NCI-H345 treated with DMSO at 0.1 percent for 48 hours (cell line): ENCODE results near the gene TBX5.
A peak's percentile ranks its signal among the peaks of the same experiment; 100 is the strongest.
"Not testable (repeated sequence)": the region's sequence is repeated elsewhere in the genome, so short reads cannot be mapped to it uniquely, and the experiment has no call there.

Source experiments
- DNase-seq: peaks from one replicate; lab custom pipeline; 2025; ENCODE audit not compliant: unreplicated experiment; lab: John Stamatoyannopoulos, UW

TBX5 gene

DNA sequence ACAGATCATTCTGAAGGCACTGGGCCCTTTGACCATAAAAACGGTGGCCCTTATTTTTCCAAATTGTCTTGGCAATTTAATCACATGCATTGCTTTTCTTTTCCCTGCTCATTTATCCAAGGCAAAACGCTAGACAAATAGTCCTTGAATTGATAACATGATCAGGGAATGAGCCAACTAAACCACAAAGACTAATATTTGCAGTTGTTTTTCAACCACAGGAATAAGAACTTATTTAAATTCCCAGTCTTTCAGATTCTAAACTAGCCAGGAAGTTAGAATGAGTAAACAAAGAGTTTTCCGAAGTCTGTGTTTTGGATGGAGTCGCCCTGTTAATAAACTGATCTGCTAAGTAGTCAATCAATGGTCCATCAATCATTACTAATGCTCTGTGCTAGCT is 14.9 kb downstream of the TBX5 start:
- DNase-seq, result no peak

- no peak for DNase-seq
Measured at GRCh38 chr12:114384739-114385138, 21.2 kb downstream of the TBX5 start.

DNA sequence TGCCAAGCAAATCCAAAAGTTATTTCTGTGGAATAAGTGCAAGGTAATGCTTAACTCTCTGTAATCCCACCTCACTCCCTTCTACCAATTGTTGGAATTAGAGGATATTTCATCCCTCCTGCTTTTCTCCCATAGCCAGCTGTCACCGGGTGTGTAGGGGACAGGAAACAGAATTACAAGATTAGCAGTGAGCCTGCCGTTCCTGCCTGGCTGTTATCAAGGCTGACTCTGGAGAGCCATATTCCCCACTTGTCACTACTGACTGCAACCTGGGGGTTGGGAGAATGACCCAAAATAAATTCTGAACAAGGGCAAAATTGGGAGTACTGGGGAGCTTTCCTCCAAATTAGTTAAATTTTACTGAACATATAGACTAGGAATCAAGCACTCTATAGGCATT is 24.8 kb downstream of the TBX5 start:
- no peak for DNase-seq

- DNase-seq, result no peak
Measured at GRCh38 chr12:114371733-114372132, 34.2 kb downstream of the TBX5 start.

DNA sequence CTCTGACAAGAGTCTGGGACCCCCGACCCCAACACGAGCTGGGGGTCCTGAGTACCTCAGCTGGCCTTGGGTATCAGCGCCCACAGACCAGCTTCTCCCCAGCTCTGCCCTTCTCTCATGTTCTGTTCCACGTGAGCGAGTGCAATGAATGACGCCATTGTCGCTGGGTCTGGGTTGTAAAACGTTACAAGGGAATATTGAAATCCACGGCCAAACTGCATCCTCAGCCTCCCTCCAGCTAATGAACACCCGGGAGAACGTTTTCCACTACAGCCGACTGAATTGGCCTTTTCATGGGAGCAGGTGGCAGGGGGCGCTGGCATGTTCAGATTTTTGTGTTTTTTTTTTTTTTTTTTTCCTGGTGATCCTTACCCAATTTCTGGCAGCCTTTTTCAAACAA is 34.7 kb downstream of the TBX5 start:
- DNase-seq, result no peak

GRCh38 chr12:114368685-114369452 is 37.1 kb downstream of the TBX5 start:
- no peak for DNase-seq

- no peak for DNase-seq
Measured at GRCh38 chr12:114361992-114362391, 44.0 kb downstream of the TBX5 start.

DNA sequence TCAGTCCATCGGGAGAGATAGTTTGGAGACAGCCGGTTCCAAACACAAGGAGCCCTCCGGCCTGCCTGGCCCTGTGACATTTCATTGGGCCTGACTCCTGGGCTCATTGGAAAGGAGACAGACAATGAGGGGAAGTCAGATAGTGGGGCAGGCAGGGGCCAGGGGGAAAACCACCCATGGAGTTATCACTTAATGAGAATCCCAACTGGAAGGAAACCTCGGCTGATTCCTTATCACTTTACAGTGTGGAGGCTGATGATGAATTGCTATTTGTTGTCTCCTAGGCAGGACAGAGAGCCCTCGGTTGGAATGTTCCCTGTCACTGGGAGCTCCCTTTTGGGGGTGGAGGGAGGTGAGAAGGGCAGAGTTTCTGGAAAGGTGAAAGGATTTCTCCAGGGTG is 44.4 kb downstream of the TBX5 start:
- DNase-seq, result no peak

DNA sequence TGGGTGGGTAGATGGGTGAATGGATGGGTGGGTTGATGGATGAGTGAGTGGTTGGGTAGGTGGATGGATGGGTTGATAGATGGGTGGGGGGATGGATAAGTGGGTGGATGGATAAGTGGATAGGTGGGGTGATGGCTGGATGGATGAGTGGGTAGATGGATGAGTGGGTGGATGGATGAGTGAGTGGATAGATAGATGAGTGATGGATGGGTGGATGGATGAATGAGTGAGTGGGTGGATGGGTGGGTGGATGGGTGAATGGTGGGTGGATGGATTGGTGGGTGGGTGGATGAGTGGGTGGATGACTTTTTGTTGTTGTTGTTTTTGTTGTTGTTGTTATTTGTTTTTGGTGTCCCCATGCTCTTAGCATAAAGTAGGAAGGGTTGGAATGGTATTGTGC is 45.5 kb downstream of the TBX5 start:
- no peak for DNase-seq

GRCh38 chr12:114355389-114356088 is 50.4 kb downstream of the TBX5 start:
- DNase-seq, result no peak

DNA sequence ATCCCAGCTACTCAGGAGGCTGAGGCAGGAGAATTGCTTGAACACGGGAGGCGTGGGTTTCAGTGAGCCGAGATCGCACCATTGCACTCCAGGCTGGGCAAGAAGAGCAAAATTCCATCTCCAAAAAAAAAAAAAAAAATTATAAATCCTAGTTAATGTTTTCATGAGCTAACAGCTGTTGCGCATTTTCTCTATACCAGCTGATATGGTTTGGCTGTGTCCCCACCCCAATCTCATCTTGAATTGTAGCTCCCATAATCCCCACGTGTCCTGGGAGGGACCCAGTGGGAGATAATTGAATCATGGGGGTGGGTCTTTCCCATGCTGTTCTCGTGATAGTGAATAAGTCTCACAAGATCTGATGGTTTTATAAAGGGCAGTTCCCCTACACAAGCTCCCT is 56.7 kb downstream of the TBX5 start:
- DNase-seq, result not testable (repeated sequence)

GRCh38 chr12:114347861-114348260 is 58.1 kb downstream of the TBX5 start:
- peak; percentile 74 for DNase-seq

GRCh38 chr12:114344831-114345230 is 61.1 kb downstream of the TBX5 start:
- no peak for DNase-seq

DNA sequence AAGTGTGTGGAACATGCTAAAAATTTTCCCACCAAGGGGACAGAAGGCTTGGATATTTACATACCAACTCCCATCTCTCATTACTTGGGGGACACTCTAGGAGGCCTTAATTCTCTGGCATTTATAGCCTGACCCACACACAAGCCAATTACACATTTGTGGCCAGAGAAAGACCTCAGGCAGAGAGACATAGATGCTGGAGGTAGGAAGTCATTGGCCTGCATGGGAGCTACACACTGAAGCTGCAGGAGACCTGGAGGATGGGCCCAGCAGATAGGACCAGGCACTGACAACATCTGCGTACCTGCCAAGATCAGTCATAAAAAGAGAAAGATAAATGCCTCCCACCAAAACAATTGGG is 61.7 kb downstream of the TBX5 start:
- no peak for DNase-seq

DNA sequence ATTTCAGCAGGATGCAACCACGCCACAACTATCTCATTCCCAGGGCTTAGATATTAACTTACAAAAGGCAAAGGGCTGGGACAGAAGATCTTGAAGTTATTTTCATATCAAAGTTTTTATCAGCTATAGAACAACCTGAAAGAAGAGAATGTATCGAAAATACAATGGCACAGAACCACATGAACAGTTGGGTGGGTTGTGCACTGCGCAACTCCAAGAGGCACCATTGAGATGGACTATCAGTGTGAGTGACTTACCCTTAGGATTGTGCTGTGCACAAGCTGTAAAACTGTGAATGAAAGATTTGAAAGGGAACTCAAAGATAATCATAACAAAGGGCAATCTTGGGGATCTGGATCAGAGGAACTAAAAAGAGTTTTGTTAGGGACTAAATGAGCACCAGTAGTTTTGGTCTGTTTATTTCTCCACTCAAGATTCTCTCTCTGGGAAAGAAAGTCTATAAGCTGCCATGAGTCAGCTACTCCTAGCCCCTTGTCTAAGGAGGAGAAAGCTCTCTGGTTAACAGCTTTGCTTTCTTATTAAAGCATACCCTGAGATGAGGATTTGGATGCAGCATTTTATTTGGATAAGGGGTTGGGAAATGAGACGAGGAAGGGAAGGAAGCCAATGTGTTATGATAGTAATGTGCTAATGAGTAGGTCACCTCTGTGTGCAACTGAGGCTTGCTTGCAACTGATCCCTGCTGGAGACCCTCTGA is 62.2 kb downstream of the TBX5 start:
- no peak for DNase-seq

- DNase-seq, result no peak
Measured at GRCh38 chr12:114342656-114343055, 63.3 kb downstream of the TBX5 start.

GRCh38 chr12:114341635-114342034 is 64.3 kb downstream of the TBX5 start:
- no peak for DNase-seq

GRCh38 chr12:114340231-114340630 is 65.7 kb downstream of the TBX5 start:
- no peak for DNase-seq

- no peak for DNase-seq
Measured at GRCh38 chr12:114339626-114340025, 66.3 kb downstream of the TBX5 start.

DNA sequence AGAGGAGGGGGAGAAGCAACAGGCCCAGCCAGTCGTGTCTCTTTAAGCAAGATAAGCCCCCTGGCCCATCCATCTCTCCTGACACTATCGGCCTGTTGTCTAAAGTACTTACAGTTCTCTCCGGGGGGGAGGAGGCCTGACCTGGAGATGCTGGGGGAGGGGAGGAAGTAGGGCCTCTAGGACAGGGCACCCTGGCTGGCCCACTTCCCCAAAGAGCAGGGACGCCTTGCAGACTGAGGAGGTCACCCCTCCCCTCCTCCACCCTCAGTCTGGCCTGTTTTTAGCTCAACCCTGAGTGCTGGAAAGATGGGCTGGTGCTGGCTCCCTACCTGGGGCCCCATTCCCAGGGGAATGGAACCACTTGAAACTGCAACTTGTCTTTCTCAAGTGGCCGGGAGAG is 70.3 kb downstream of the TBX5 start:
- no peak for DNase-seq

DNA sequence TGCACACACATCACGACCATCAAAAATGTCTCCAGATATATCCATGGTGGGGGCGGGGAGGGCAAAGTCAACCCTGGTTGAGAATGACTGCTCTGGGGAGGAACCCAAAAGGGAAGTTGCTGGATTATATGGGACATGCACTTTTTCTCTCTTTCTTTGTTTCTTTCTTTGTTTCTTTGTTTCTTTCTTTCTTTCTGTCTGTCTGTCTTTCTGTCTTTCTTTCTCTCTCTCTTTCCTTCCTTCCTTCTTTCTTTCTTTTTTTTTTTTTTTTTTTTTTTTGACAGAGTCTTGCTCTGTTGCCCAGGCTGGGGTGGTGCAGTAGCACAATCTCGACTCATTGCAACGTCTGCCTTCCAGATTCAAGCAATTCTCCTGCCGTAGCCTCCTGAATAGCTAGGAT is 71.5 kb downstream of the TBX5 start:
- no peak for DNase-seq

DNA sequence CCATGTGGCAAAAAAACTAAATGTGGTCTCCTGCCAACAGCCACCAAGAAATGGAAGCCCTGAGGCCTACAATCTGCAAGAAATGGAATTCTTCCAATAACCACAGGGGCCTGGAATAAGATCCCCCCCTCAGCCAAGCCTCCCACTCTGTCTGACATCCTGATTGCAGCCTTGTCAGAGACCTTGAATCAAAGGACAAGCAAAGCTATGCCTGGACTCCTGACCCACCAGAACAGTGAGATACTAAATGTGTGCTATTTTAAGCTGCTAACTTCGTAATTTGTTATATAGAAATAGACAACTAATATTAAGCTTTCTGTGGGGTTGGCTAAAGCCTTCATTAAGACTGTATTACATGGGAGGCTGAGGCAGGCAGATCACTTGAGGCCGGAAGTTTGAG is 77.7 kb downstream of the TBX5 start:
- no peak for DNase-seq
